ENCODE results near the gene AGRN.

DNA sequence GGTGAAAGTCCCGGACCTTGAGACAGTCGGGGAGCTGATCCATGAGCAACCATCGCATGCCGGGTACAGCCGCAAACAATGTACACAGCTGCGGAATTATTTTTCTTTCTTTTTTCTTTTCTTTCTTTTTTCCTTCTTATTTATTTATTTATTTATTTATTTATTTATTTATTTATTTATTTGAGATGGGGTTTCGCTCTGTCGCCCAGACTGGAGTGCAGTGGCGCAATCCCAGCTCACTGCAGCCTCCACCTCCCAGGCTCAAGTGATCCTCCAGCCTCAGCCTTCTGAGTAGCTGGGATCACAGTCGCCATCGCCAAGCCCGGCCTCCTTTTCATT is 35.5 kb upstream of the AGRN start:
- TF ChIP-seq POLR2A (IDR thresholded peaks at IDR 0.05) = no peak
- TF ChIP-seq CTCF (IDR thresholded peaks at IDR 0.05) = no peak
- TF ChIP-seq POLR2AphosphoS5 (IDR thresholded peaks at IDR 0.05) = no peak
- TF ChIP-seq EP300 (IDR thresholded peaks at IDR 0.05) = no peak

All from suprapubic skin (tissue), 4 donors.